DND-41 (cell line): Measurements from ENCODE around the gene STOML2.

ENCODE experiments used
- CTCF ChIP-seq: IDR thresholded peaks from 2 replicates; pipeline ENCODE4 v1.5.1; 2012; ENCODE audit warnings: borderline replicate concordance, low read length, moderate library complexity, mild to moderate bottlenecking; ENCODE audit not compliant: poor library complexity, severe bottlenecking; ENCODE audit errors: extremely low read depth
- EZH2 ChIP-seq: IDR thresholded peaks from 3 replicates; pipeline ENCODE4 v1.6.1; 2012; ENCODE audit warnings: borderline replicate concordance, low read depth, mild to moderate bottlenecking, moderate library complexity, low read length, inconsistent platforms; ENCODE audit not compliant: severe bottlenecking

DNA sequence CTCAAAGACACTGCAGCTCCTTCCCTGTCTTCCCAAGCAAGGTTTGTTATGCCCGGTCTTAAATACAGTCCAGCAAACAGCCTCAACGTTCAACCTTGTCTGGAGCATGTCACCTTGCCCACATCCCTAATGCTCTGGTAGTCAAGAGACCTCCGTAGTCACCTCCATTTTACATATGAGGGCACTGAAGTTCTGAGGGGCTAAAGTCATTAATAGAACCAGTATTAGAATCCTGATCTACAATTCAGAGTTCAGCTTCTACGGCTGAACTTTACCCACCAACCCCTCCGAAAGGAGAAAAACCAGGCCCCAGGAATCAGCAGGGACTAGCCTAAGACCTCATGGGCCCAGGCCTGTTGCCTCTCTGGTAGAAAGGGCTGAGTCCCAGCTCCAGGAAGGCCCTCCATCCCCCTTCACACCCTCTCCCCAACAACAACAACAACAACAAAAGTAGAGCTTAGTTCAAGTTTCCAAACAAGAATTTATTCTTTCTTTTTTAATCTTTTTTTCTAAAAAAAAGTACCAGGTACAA lies 795 bp upstream of the STOML2 start:
- TF ChIP-seq CTCF (no peak), EZH2 (no peak)
